Stimulated activated CD4-positive, alpha-beta T cell treated with anti-CD3 and anti-CD28 coated beads, Interleukin-2, amount 100 ng/mL, for 24 hours (primary cell): ENCODE data around the gene COL1A1.

ENCODE experiments used
- DNase-seq, 2 donors: peaks; one replicate each; pipeline ENCODE4 v3.0.0-alpha.2; 2020

Gene COL1A1

DNA sequence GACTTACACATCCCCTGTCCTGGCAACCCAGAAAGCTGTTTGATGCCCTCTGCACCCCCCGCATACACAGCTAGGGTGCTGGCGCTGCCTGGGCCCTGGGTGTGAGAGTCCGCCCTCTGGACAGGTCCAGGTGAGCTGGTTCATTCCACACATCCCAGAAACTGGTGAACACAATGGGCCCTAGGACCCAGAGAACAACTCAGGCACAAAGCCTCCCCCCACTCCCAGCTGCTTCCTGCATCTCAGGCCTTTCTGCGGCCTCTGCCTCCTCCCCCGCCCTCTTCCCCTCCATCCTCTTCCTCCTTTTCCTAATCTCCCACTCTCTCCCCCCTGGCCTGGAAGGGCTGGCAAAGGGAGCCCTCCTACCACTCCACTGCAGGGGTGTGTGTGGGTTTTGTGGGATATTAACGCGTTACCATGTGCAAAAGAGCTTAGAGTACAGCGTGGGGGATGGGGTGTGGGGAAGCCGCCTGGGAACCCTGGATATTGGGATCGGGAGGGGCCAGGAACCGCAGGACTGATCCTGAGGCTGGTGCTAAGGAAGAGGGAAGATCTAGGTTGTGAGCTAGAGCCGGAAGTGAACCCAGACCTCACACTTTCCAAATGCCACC, 49.4 kb downstream of the COL1A1 start:
- DNase-seq: peak; percentile 59 to 60

DNA sequence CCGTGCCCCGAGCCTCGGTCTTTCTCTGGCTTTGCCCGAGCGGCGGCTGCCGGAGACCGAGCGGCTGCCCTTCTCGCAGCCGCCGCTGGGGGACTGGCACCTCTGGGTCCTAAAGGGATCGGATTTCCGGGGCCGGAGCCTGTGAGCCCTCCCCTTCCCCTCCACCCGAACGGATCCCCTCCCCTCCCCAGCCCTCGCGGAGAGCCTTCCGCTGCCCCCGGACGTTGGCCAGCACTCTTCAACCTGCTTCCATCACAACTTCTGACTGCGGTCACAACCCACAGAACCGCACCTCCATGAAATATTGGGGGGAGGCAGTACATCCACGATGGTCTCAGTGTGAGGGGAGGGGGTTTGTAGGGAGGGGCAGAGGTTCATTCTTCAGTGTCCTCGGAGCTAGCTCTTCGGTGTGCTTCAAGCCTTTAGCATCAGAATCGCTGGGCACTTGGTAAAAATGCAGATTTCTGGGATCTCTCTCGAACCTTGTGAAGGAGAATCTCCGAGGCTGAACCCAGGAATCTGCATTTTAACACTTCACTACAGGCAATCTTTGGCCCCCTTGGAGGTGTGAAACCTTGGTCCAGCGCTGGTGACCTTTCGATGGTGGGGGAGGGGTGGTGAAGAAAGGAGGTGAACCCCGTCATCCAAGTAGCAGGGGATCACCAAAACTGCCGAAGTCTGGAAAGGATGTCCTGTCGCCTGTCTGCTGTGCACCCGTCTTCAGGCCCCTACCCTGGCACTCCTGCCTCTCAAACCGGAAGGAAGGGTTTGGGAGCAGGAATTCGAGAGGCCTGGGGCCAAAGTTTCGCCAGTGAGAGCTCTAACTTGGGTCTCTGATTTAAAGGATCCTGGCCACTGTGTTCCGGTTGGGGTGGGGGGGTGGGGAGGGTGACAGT, 50.1 kb downstream of the COL1A1 start:
- peak; percentile 88 to 91 for DNase-seq

GRCh38 chr17:50150354-50151040, 50.9 kb downstream of the COL1A1 start, which contains the start of gene PPP1R9B:
Gene PPP1R9B, minus strand, starts transcription at chr17:50150677. Its CDS starts 164 bp downstream, at chr17:50150513.
- DNase-seq: peak in 1 of 2 donors; percentile 36

- DNase-seq: peak; percentile 59 to 60
These were observed 51.7 kb downstream of the COL1A1 start for GRCh38 chr17:50149417-50150353.

- no peak for DNase-seq
These were observed 52.4 kb downstream of the COL1A1 start for GRCh38 chr17:50149091-50149416.

- peak; percentile 81 to 82 for DNase-seq
These were observed 53.0 kb downstream of the COL1A1 start for GRCh38 chr17:50148226-50149090.

- DNase-seq: no peak
These were observed 53.6 kb downstream of the COL1A1 start for GRCh38 chr17:50147841-50148225.

DNA sequence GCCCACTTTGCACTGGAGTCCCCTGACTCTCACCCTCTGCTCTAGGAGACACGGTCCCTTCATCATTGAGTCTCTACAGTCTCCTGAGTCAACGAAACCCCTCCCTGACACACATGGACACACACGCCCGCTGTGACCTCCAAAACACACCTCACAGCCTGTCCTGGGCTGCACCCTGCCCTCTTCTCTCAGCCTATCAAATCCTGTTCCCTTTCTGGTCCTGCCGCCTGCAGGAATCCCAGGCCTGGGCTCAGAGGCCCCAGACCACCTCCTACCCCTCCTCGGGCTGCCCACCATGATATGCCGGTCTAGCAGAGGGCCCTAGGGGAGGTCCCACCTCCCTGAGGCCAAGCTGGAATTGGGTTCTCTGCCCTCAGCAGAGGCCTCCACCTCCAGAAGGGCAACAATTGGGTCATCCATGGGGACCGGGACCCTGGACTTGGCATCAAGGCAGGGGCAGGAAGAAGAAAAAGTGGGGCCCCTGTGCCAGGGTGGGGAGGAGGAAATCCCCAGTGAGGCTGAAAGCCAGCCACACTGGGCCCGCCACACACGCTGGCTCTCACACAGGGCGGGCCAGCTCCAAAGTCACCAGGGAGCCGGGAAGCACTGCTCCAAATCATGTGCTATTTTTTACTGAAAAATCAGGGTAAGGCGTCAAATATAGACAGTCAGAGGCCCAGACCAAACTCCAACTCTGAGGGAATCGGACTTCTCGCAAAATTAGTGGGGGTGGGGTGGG, 54.3 kb downstream of the COL1A1 start:
- no peak for DNase-seq

DNA sequence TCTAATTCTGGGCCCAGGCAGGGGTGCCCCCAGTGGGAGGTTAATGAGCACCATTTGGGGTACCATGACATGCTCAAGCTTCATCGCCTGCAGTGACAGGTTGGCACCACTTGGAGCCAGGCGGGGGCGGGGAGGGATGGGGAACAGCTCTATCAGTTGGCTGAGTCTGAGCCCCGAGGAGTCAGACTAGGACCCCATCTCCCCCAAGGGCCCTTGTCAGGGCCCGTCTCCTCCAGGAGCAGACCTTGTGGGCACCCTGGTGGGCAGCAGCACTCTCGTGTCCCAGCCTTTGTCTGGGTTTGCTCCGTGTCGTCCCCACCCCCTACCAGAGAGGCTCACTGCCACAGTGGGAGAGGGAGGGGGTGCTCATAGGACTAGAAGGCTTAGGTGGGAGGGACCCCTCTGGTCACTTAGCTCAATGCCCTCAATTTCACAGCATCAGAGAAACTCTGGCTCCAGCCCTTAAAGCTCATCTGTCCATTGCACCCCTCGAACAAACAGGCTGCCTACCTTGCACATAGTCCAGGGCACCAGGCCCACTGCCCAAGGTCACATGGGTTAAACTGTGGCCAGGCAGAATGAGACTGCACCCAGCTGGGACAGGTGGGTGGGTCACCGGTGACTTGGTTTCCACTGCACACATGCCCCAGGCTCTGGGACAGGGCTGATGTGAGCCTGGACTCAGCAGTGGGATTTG, 55.1 kb downstream of the COL1A1 start:
- peak in 1 of 2 donors; percentile 37 for DNase-seq

DNA sequence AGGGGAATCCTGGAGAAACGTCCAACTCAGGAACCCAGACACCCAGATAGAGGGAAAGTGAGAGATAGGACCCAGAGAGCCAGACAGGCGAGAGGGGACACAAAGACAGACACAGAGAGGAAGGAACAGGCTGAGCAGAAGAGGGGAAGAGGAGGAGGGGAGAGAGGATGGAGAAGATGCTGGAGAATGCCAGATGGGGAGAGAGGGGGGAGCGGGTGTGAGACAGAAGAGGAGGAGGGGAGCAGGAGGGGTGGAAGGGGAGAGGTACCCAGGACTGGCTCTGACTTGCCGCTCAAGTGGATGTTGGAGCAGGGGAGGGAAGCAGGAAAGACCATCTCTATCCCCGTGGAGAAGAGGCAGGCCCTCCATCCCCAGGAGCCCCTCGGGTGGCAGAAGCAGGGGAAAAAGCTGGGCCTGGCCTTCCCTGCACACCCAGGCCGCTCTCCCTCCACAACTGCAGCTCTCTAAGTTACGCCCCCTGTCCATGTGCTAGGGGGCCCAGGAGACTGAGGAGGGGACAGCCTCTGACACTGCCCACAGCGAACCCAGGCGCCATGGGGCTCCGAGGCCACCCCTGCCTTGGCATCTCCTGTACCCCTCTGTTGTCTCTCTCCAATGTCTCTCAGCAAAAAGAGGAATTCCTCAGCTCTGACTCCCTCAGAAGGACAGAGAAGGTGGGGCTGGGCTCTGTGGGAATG, 55.8 kb downstream of the COL1A1 start:
- DNase-seq: no peak

DNA sequence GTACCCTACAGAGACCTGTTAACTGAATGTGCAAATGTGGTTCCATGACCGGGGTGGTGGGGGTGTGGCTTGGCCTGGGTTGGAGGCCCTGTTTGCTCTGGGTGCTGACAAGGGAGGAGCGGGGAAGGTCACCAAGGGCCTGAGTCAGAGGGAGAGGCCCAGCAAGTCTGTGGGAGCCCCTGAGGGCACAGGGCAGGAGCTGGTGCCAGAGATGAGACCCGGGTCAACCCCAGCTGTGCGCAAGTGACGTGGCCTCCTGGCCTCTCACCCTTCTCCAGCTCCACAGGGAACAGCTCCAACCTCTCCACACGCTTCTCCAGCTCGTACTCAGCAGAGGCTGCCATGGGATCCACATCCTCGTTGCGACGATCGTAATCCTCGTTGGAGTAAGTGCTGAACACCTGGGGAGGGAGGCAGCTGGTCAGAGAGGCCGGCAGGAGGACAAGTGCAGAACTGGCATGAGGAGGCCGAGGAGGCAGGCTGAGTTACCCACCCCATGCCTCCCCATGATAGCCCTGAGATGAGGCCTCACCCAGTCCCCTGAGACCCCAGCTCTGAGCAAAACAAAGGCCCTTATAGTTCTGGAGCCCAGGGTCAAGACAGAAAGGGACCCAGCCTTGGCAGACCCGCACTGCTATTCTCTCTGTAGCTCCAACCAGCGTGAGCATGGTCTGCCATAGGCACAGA, 56.4 kb downstream of the COL1A1 start:
- no peak for DNase-seq

DNA sequence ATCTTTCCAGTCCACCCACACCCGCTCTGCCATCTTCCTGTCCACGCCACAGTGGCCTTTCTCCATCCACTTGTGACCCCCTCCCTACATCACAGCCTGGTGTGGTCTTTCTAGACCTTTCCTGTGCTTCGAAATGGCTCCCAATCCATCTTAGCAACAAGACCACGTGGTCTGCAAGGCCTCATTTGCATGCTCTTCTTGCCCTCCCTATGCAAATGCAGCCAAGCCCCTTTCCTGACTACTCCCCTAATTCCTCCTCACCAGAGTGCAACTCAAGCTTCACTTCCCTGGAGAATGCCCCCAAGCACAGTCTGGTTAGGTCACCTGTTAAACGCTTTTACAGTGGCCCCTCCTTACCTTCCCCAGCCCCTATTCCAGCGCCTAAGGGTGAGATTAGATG, 57.1 kb downstream of the COL1A1 start:
- no peak for DNase-seq

GRCh38 chr17:50143461-50144176, 57.8 kb downstream of the COL1A1 start:
- DNase-seq: no peak

DNA sequence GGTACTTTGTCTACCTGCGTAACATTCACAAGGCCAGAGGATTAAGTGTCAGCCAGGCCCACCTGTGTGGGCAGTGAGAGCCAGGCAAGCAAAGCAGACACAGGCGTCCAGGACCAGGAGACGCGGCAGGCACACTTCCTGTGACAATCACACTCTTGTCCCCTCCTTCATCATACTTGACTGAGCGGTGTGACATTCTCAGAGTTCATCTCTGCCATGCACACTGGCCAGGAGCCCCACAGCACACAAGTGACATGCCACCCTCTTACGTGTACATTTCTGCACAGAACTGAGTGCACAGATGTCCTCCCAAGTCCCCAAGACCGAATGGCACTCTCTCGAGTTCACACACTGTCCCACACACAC, 59.7 kb downstream of the COL1A1 start:
- DNase-seq: no peak

DNA sequence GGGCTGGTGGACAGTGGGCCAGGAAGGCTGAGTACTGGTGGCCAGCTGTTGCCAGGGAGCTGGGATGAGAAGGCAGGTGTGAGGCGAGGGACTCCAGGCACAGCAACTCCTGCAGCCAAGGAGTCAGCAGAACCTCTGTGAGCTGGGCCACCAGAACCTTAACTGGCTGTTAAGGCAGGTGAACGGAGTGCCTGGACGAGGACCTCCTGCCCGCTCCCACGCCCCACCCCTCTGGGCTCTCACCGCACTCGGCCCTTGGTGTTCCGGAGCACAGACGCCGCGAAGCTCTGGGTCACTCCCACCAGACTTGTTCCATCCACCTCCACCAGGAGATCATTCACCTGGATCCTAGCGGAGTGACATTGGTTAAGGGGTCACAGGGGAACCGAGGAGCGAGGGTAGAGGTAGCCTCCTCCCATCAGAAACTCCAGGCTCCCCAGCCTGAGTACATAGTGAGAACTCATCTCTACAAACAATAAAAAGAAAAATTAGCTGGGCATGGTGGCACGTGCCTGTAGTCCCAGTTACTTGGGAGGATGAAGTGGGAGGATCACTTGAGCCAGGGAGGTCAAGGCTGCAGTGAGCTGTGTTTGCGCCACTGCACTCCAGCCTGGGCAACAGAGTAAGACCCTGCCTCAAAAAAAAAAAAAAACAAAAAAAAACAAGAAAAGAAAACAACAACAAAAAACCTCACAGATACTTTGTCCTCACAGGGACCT, 60.2 kb downstream of the COL1A1 start:
- no peak for DNase-seq

DNA sequence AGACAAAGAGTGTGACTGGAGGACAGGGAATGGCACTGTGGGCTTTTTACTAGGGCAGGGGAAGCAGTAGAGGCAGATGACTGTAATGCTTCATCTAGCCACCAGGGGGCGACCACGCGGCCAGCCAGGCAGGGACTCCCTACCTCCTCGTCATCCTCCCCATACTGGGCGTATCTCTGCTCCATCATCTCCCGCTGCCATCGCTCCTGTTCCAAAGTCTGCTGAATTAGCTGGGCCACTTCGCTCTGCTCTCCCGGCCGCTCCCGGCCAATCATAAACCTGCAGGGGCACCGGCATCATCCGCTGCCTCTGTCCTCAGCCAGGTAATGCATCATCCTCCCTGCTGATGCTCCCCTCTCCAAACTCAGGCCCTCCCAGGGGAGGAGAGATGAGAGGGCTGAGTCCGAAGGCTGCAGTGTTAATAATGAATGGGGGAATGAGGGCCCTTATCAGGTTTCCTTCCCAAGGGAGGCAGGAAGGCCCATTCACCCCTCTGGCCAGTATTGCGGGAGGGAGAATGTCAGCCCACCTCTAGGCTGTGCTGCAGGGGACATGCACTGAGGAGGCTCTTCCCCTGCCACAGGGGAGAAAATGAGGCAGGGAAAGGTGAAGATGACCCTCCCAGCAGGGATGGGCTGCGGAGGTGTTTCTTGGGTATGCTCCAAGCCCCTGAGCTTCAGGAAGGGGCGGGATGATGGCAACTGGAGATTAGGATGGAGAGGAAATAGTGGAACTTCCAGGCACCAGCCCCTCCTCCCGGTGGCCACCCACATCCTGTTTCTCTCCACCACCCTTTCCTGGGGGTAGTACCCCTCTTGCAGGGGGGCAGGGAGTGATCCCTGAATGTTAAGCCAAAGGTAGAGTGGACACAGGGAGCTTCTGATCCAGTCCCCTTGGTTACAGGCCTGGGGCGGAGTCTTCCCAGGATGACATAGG, 61.2 kb downstream of the COL1A1 start:
- peak; percentile 85 for DNase-seq
